NCI-H1092 treated with DMSO at 0.1 percent for 48 hours (cell line): ENCODE data around the gene CALHM5.

Experiments used
- DNase-seq: peaks from one replicate; lab custom pipeline; 2025; lab: John Stamatoyannopoulos, UW

Gene CALHM5

GRCh38 chr6:116550796-116551195, 39.4 kb downstream of the CALHM5 start:
- DNase-seq: no peak

- DNase-seq: no peak
These were observed 42.0 kb downstream of the CALHM5 start, which contains the start of gene CALHM4 for GRCh38 chr6:116553451-116553850. CALHM4 (plus strand) TSS chr6:116553751; CDS start chr6:116553794, 43 bp downstream.

GRCh38 chr6:116556065-116556464, 44.6 kb downstream of the CALHM5 start:
- no peak for DNase-seq

GRCh38 chr6:116556814-116557415, 45.5 kb downstream of the CALHM5 start:
- DNase-seq: no peak

GRCh38 chr6:116557893-116558292, 46.5 kb downstream of the CALHM5 start:
- no peak for DNase-seq

GRCh38 chr6:116560130-116560529, 48.7 kb downstream of the CALHM5 start:
- no peak for DNase-seq

- DNase-seq: peak; percentile 53
These were observed 50.1 kb downstream of the CALHM5 start for GRCh38 chr6:116561377-116562018.

- DNase-seq: no peak
These were observed 50.6 kb downstream of the CALHM5 start for GRCh38 chr6:116562019-116562403.

GRCh38 chr6:116562614-116563013, 51.2 kb downstream of the CALHM5 start:
- no peak for DNase-seq

GRCh38 chr6:116563830-116564229, 52.4 kb downstream of the CALHM5 start:
- no peak for DNase-seq

GRCh38 chr6:116564311-116564710, 52.9 kb downstream of the CALHM5 start:
- DNase-seq: no peak

- DNase-seq: no peak
These were observed 53.8 kb downstream of the CALHM5 start for GRCh38 chr6:116564921-116565872.

- no peak for DNase-seq
These were observed 56.7 kb downstream of the CALHM5 start for GRCh38 chr6:116568111-116568510.

- DNase-seq: no peak
These were observed 57.6 kb downstream of the CALHM5 start for GRCh38 chr6:116568821-116569755.

GRCh38 chr6:116570856-116571682, 59.6 kb downstream of the CALHM5 start, which contains the start of gene RWDD1:
RWDD1 (plus strand) TSS chr6:116571504; CDS start chr6:116571583, 79 bp downstream.
- DNase-seq: peak; percentile 97

- DNase-seq: no peak
These were observed 60.2 kb downstream of the CALHM5 start for GRCh38 chr6:116571683-116572000.

- DNase-seq: peak; percentile 5
These were observed 60.7 kb downstream of the CALHM5 start for GRCh38 chr6:116572162-116572561.
